ENCODE results near the gene SPATA9.
"Not testable (repeated sequence)": the region's sequence is repeated elsewhere in the genome, so short reads cannot be mapped to it uniquely, and the experiment has no call there.

SPATA9 gene

GRCh38 chr5:95715799-95716461, 33.1 kb upstream of the SPATA9 start:
- DNase-seq: no peak

DNA sequence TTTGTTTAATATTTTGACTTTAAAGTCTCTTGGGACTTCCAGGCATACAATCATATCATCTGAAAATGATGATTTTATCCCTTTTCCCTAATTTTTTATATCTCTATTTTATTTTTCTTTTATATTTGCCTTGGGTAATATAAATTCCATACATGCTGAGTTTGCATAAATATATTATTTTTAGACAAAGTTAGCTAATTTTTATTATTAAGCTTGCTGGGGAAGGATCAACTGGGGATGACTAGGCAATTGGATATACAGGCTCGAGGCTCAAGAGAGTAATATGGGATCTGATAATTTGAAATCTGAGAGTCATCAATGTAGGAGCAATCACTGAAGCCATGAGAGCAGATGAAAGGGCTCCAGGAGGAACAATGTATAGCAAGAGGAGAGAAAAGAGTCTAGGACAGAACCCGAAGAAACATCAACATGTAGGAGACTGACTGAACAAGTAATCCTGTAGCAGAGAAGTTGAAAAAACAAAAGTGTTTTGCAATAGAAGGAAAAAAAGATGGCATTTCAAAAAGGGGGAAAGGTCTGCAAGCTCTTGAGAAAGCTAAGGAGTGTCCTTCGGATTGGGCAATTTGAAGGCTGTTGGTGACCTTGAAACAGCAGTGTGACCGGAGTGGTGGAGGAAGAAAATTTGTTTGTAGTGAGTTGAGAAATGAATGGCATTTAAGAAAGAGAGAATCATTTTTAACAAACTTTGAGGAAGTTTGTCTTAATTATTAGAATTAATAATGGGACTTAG, 31.3 kb upstream of the SPATA9 start:
- no peak for DNase-seq

GRCh38 chr5:95713246-95713645, 30.5 kb upstream of the SPATA9 start:
- DNase-seq: not testable (repeated sequence)

- DNase-seq: no peak
Observed at GRCh38 chr5:95712347-95712958, 29.7 kb upstream of the SPATA9 start.

DNA sequence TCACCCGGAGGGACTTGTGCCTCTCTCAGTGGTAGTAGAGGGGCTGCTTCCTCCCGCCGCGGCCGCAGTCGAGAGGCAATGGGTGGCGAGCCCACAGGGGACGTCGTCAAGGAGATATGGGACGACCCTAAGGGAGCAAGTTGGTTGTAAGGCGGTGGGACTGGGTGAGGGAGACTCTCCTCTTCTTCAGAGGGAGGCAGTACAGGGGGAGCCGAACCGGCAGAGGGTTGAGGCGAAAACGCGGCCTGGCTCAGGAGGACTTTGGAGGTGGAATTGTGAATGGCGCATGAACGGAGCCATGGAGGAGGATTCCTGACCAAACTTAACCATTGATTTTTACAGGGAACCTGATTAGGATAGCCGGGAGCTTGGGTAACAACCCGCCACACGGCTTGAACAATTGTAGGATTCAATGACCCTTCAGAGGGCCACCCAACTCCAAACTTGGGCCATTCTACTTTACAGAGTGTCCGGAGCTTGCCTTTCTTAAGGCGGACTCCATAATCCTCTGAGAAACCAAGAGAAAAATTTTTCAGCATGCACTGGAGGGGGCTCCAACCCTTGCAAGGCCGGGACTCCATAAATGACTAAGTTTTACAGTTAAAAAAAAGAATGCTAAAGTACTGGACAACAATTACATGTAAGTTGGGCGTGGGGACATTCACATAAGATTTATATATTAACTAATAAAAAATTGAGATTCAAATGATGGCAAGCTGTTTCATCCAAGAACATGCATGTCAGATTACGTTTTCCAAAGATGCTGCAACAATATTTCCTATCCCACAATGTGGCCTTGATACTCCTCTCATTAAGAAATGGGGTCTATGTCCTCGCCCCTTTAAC, 28.9 kb upstream of the SPATA9 start:
- DNase-seq: no peak

- not testable (repeated sequence) for DNase-seq
Observed at GRCh38 chr5:95710651-95711500, 28.1 kb upstream of the SPATA9 start.

GRCh38 chr5:95709967-95710650, 27.3 kb upstream of the SPATA9 start:
- no peak for DNase-seq

DNA sequence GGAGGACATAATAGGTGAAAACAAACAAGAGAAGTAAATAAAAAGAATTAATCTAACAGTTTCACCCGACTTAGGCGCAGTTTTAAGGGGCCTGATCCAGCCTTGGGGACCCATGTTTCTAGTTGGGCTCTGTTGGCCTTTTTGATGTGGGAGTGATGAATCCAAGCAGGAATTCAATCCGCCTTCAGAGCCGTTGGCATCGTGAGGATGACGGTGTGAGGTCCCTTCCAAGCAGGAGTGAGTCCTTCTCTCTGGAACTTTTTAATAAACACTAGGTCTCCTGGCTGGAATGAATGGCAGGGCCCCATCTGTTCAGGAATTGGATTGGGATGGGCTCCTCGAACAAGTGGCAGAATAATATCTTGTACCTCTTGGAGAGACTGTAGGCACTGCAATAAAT, 26.1 kb upstream of the SPATA9 start:
- DNase-seq: no peak

GRCh38 chr5:95707534-95708188, 24.9 kb upstream of the SPATA9 start:
- not testable (repeated sequence) for DNase-seq

- DNase-seq: no peak
Observed at GRCh38 chr5:95707055-95707454, 24.3 kb upstream of the SPATA9 start.

DNA sequence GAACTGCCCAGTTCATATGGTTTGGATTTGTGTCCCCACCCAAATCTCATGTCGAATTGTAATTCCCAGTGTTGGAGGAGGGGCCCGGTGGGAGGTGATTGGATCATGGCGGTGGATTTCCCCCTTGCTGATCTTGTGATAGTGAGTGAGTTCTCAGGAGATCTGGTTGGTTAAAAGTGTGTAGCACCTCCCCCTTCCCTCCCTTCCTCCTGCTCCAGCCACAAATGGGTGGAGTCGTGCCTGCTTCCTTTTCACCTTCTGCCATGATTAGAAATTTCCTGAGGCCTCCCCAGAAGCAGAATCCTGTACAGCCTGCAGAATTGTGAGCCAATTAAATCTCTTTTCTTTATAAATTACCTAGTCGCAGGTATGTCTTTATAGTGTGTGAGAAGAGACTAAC, 23.4 kb upstream of the SPATA9 start:
- DNase-seq: not testable (repeated sequence)

DNA sequence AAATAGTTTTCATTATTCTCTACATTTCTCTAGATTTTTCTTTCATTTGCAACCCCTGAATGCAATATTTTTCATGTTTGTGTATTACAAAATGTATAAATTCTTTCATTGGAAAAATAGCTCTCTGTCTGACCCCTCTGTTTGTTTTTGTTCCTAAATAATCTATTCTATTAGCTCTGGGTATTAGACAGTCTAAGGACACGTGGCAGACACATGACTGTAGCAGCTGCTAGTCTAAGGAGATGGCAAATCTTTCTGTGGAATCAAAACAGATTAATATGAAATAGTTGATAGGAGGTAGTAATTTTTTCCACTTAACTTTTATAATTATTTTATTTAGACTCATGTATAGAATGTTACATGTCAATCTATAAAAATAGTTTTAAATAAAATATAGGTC, 21.4 kb upstream of the SPATA9 start:
- DNase-seq: no peak

DNA sequence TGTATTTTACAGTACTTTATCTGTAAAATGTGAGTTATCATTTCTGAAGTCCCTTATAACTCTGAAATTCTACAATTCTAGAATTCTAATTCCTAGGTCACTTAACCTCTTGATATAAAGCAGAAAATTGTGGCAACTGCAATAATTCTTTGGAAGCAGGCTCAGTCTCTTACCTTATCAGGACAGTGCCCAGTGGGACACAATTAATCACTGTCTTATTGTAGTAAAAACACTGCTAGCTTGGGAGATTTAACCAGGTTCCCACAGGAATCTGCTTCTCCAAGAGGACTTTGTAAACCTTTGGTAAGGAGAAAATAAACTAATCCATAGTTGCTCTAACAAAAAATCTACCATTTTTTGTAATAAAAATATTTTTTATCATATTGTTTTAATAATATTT, 18.3 kb upstream of the SPATA9 start:
- no peak for DNase-seq

DNA sequence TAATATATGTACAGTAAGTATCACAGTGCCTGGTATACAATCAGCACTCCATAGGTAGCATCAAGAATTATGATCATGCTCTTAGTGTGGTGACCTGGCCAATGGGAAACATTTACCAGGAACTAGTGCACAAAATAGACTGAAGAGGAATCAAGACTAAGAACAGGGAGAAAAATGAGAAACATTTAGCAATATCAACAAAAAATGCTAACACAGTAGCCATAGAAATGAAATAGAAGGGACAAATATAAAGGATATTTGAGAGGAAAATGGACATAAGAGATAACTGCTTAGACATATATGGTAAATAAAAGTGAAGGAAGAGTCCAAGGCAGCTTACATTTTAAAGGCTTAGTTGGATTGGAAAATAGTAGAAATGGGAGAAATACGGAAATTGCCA, 16.5 kb upstream of the SPATA9 start:
- DNase-seq: no peak

DNA sequence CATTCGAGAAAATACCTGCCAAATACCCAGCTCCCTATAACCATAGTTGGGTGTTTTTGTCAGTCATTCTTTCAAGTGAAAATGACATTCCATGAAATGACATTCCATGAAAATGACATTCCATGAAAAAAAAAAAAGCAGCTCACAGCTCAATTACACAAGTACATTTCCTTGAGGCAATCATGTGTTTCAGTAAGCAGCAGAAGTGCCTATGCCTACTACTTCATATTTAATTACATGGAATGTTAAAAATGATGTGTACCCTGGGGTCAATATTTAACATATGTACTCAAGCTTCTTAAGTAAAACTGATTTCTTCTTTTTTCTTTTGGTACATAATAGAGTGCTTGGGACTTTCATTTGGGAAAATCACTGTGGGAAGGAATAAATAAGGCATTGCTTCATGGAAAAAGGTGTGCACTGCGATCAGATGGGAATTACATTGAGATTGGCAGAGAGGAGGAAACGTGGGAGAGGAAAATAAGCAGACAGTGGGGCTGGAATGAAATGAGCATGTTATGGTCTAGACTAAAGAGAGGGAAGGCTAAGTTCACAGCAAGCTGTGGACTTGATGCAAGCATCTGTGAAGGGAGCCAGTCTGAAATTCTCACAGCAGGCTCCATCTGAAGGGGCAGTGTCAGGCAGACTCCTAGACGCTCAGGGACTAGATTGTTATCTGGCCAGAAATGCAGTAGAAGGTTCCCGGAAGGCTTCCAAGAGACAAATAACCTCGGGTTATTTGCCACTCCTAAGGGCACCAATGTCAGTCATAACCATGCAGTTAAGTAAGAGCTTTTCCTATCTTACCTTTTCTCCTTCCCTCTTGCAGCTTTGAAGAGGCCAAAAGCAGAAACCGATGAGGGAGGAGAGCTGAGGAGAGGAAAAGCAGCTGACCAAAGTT, 15.2 kb upstream of the SPATA9 start:
- DNase-seq: no peak

GRCh38 chr5:95690333-95690732, 7.5 kb upstream of the SPATA9 start:
- DNase-seq: no peak

DNA sequence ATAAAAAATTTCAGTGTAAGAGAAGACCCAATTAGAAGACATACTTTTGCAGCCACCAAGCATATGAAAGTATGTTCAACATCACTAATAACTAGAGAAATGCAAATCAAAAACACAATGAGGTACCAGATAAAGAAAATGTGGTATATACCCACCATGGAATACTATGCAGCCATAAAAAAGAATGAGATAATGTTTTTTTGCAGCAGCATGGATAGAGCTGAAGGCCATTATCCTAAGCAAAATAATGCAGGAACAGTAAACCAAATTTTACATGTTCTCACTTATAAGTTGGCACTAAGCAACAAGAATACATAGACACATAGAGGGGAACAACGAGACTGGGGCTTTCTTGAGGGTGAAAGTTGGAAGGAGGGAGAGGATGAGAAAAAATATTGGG, 6.9 kb upstream of the SPATA9 start:
- DNase-seq: no peak

- DNase-seq: no peak
Observed at GRCh38 chr5:95686651-95687050, 3.9 kb upstream of the SPATA9 start.

GRCh38 chr5:95684361-95684760, 1.6 kb upstream of the SPATA9 start:
- DNase-seq: no peak

DNA sequence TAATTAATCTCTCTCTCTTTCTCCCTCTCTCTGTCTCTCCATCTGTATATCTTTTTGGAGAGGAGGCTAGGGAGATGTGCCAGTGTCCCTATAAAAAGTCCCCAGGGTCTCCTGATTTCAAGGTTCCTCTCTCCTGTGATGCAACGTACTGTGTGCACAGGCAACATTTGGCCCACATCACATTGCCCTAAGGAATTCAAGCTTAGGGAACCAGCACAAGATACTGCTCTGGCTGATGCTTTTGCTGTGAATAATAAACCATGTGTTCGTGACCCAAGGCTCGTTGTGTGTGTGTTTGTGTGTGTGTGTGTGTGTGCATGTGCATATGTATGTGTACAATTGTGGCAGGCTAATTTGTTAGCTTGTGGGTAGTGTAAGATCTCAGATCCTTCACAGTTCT, 9.7 kb downstream of the SPATA9 start:
- no peak for DNase-seq
